Loucy (cell line): ENCODE measurements around the gene DHX32.

ENCODE experiments used
- CTCF ChIP-seq: fragments of 200-600 bp; sonication (generic); conservative IDR thresholded peaks from 2 replicates; pipeline ENCODE4 v1.5.1; 2014; ENCODE audit warnings: mild to moderate bottlenecking, antibody characterized with exemption, low read length
- EZH2phosphoT487 ChIP-seq: fragments of 200-600 bp; IDR thresholded peaks from 2 replicates; pipeline ENCODE4 v1.6.1; 2018; ENCODE audit warnings: antibody characterized with exemption, mild to moderate bottlenecking, moderate library complexity, borderline replicate concordance

- TF ChIP-seq CTCF (no peak), EZH2phosphoT487 (no peak)
Observed at GRCh38 chr10:125799451-125800182, 81.5 kb downstream of the DHX32 start.
